ENCODE results near the gene SH2D4B. TPM values are rescaled to one million over a fixed set of nuclear protein-coding genes. Genes with fewer than 3 reads are reported as not detected.

SH2D4B gene
- total and polyA plus RNA-seq, 2 of the 13 experiments (the other 11 are each of a cell fraction or from before 2014, with no cell fraction given), result not detected

DNA sequence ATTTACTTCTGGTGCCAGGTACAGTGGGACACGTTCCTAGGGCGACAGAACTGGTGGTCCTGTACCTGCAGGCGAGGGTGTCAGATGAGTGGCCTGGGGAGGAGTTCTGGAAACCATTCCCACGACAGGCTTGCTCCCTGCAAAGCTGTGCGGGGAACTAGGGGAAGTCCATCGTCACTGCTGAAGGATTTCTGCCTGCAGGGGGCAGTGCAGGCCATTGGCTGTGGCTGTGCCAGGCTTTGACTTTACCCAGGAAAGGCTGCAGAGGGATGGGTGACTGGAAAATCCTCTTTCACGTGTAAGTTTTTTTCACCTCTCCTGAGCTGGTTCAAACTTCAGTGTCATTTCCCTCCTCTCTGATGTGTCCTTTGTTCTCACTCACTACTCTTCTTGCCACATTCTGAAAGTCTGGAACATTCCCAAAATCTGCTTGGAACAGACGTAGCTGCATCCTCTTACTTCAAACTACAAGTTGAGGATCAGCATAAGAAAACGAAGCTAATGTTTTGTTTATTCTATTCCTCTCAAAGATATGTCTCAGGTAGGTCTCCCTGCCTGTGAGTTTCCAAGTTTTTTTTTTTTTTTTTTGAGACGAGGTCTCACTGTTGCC lies 126.5 kb downstream of the SH2D4B start (continued):
- TF ChIP-seq, protein P1, sequence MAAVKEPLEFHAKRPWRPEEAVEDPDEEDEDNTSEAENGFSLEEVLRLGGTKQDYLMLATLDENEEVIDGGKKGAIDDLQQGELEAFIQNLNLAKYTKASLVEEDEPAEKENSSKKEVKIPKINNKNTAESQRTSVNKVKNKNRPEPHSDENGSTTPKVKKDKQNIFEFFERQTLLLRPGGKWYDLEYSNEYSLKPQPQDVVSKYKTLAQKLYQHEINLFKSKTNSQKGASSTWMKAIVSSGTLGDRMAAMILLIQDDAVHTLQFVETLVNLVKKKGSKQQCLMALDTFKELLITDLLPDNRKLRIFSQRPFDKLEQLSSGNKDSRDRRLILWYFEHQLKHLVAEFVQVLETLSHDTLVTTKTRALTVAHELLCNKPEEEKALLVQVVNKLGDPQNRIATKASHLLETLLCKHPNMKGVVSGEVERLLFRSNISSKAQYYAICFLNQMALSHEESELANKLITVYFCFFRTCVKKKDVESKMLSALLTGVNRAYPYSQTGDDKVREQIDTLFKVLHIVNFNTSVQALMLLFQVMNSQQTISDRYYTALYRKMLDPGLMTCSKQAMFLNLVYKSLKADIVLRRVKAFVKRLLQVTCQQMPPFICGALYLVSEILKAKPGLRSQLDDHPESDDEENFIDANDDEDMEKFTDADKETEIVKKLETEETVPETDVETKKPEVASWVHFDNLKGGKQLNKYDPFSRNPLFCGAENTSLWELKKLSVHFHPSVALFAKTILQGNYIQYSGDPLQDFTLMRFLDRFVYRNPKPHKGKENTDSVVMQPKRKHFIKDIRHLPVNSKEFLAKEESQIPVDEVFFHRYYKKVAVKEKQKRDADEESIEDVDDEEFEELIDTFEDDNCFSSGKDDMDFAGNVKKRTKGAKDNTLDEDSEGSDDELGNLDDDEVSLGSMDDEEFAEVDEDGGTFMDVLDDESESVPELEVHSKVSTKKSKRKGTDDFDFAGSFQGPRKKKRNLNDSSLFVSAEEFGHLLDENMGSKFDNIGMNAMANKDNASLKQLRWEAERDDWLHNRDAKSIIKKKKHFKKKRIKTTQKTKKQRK (IDR thresholded peaks at IDR 0.05; ENCODE audit: low read length), result no peak
- no peak for TF ChIP-seq SRSF9 (IDR thresholded peaks at IDR 0.05; ENCODE audit: borderline replicate concordance, insufficient read depth, low read depth, low read length, poor library complexity, severe bottlenecking)
- no peak for TF ChIP-seq ZFYVE20 (CRISPR knock-in tag; IDR thresholded peaks at IDR 0.05; ENCODE audit: borderline replicate concordance, low read depth)
- TF ChIP-seq ZNF549 (CRISPR knock-in tag; IDR thresholded peaks at IDR 0.05), result no peak
- no peak for TF ChIP-seq MAF1 (CRISPR knock-in tag; IDR thresholded peaks at IDR 0.05; ENCODE audit: borderline replicate concordance)
- no peak for TF ChIP-seq PHB2 (IDR thresholded peaks at IDR 0.05; ENCODE audit: partially characterized antibody)
- TF ChIP-seq ZNF672 (CRISPR knock-in tag; IDR thresholded peaks at IDR 0.05), result no peak
- no peak for TF ChIP-seq ISX (CRISPR knock-in tag; conservative IDR thresholded peaks at IDR 0.05)
- TF ChIP-seq SKI (IDR thresholded peaks at IDR 0.05; ENCODE audit: partially characterized antibody), result no peak
- no peak for TF ChIP-seq ZNF17 (CRISPR knock-in tag; IDR thresholded peaks at IDR 0.05)
- no peak for TF ChIP-seq XBP1 (CRISPR knock-in tag; IDR thresholded peaks at IDR 0.05)
- TF ChIP-seq XRCC5 (optimal IDR thresholded peaks at IDR 0.05; ENCODE audit: low read length), result peak; percentile 89
- TF ChIP-seq, protein P2, sequence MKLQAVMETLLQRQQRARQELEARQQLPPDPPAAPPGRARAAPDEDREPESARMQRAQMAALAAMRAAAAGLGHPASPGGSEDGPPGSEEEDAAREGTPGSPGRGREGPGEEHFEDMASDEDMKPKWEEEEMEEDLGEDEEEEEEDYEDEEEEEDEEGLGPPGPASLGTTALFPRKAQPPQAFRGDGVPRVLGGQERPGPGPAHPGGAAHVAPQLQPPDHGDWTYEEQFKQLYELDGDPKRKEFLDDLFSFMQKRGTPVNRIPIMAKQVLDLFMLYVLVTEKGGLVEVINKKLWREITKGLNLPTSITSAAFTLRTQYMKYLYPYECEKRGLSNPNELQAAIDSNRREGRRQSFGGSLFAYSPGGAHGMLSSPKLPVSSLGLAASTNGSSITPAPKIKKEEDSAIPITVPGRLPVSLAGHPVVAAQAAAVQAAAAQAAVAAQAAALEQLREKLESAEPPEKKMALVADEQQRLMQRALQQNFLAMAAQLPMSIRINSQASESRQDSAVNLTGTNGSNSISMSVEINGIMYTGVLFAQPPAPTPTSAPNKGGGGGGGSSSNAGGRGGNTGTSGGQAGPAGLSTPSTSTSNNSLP (IDR thresholded peaks at IDR 0.05; ENCODE audit: low read depth, low read length), result no peak
- TF ChIP-seq, protein P3, sequence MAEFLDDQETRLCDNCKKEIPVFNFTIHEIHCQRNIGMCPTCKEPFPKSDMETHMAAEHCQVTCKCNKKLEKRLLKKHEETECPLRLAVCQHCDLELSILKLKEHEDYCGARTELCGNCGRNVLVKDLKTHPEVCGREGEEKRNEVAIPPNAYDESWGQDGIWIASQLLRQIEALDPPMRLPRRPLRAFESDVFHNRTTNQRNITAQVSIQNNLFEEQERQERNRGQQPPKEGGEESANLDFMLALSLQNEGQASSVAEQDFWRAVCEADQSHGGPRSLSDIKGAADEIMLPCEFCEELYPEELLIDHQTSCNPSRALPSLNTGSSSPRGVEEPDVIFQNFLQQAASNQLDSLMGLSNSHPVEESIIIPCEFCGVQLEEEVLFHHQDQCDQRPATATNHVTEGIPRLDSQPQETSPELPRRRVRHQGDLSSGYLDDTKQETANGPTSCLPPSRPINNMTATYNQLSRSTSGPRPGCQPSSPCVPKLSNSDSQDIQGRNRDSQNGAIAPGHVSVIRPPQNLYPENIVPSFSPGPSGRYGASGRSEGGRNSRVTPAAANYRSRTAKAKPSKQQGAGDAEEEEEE (CRISPR knock-in tag; IDR thresholded peaks at IDR 0.05; ENCODE audit: borderline replicate concordance), result no peak
- TF ChIP-seq, protein P4, sequence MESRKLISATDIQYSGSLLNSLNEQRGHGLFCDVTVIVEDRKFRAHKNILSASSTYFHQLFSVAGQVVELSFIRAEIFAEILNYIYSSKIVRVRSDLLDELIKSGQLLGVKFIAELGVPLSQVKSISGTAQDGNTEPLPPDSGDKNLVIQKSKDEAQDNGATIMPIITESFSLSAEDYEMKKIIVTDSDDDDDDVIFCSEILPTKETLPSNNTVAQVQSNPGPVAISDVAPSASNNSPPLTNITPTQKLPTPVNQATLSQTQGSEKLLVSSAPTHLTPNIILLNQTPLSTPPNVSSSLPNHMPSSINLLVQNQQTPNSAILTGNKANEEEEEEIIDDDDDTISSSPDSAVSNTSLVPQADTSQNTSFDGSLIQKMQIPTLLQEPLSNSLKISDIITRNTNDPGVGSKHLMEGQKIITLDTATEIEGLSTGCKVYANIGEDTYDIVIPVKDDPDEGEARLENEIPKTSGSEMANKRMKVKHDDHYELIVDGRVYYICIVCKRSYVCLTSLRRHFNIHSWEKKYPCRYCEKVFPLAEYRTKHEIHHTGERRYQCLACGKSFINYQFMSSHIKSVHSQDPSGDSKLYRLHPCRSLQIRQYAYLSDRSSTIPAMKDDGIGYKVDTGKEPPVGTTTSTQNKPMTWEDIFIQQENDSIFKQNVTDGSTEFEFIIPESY (CRISPR knock-in tag; IDR thresholded peaks at IDR 0.05), result 0 out of 2 replicates have a peak, but pooled peaks have one; percentile 20
- TF ChIP-seq SPEN (CRISPR knock-in tag; IDR thresholded peaks at IDR 0.05; ENCODE audit: low read depth), result 0 out of 2 replicates have a peak, but pooled peaks have one; percentile 23

Data from HepG2 (cell line).